ENCODE data around the gene TTYH2. TPM values are rescaled to one million over a fixed set of nuclear protein-coding genes. Genes with fewer than 3 reads are reported as not detected.

Gene TTYH2
- 5.7 and 6.8 TPM in 2 replicates for total RNA-seq

GRCh38 chr17:74212913-74213791, at the start of gene TTYH2:
TSS of gene TTYH2 (plus strand) at chr17:74213571. CDS start at chr17:74213588, 17 bp downstream.
- peaks cover 4% of the 10 kb centered on the region for H3K27me3 Mint-ChIP-seq (ENCODE audit: insufficient read depth)
- intact Hi-C loops (cut with micrococcal nuclease): loop anchor here (1.0 to 5.0 kb wide), 5 partner anchors 10 to 981 kb away; partner anchors contain the start of genes CD300LB and RPL38
- H3K4me3 Mint-ChIP-seq: peak within 1 kb of the TSS; percentile 88
- H3K27ac Mint-ChIP-seq: peak within 1 kb of the TSS; percentile 66
- H3K9me3 Mint-ChIP-seq: no peaks in the 10 kb centered on the region
- peak; percentile 66 for DNase-seq (ENCODE audit: low spot score)
- H3K4me1 Mint-ChIP-seq (ENCODE audit: low read depth): peaks cover 53% of the 10 kb centered on the region
- H3K36me3 Mint-ChIP-seq (ENCODE audit: low read depth): peaks cover 34% of the 10 kb centered on the region

- no peak overlapping the region for H3K27ac Mint-ChIP-seq
- H3K36me3 Mint-ChIP-seq (ENCODE audit: low read depth): no peaks in the 10 kb centered on the region
- H3K9me3 Mint-ChIP-seq: no peaks in the 10 kb centered on the region
- no peaks in the 10 kb centered on the region for H3K4me1 Mint-ChIP-seq (ENCODE audit: low read depth)
- intact Hi-C loops (cut with micrococcal nuclease): no loop called here
- no peak for DNase-seq (ENCODE audit: low spot score)
- no peak overlapping the region for H3K4me3 Mint-ChIP-seq
- H3K27me3 Mint-ChIP-seq (ENCODE audit: insufficient read depth): peaks cover 4% of the 10 kb centered on the region
Measured at GRCh38 chr17:74163836-74164235, 49.5 kb upstream of the TTYH2 start.

GRCh38 chr17:74164446-74165045, 48.8 kb upstream of the TTYH2 start:
- H3K27ac Mint-ChIP-seq: no peak overlapping the region
- no peaks in the 10 kb centered on the region for H3K4me1 Mint-ChIP-seq (ENCODE audit: low read depth)
- no peak for DNase-seq (ENCODE audit: low spot score)
- no peaks in the 10 kb centered on the region for H3K9me3 Mint-ChIP-seq
- intact Hi-C loops (cut with micrococcal nuclease): no loop called here
- no peaks in the 10 kb centered on the region for H3K36me3 Mint-ChIP-seq (ENCODE audit: low read depth)
- H3K27me3 Mint-ChIP-seq (ENCODE audit: insufficient read depth): peaks cover 6% of the 10 kb centered on the region
- no peak overlapping the region for H3K4me3 Mint-ChIP-seq

- no peaks in the 10 kb centered on the region for H3K36me3 Mint-ChIP-seq (ENCODE audit: low read depth)
- H3K27ac Mint-ChIP-seq: no peak overlapping the region
- intact Hi-C loops (cut with micrococcal nuclease): no loop called here
- no peak overlapping the region for H3K4me3 Mint-ChIP-seq
- no peaks in the 10 kb centered on the region for H3K4me1 Mint-ChIP-seq (ENCODE audit: low read depth)
- no peak for DNase-seq (ENCODE audit: low spot score)
- H3K27me3 Mint-ChIP-seq (ENCODE audit: insufficient read depth): peaks cover 6% of the 10 kb centered on the region
- H3K9me3 Mint-ChIP-seq: no peaks in the 10 kb centered on the region
Measured at GRCh38 chr17:74165797-74166365, 47.5 kb upstream of the TTYH2 start.

- no peak for DNase-seq (ENCODE audit: low spot score)
- H3K4me1 Mint-ChIP-seq (ENCODE audit: low read depth): no peaks in the 10 kb centered on the region
- no peak overlapping the region for H3K4me3 Mint-ChIP-seq
- no peak overlapping the region for H3K27ac Mint-ChIP-seq
- no peaks in the 10 kb centered on the region for H3K9me3 Mint-ChIP-seq
- intact Hi-C loops (cut with micrococcal nuclease): no loop called here
- H3K27me3 Mint-ChIP-seq (ENCODE audit: insufficient read depth): peaks cover 17% of the 10 kb centered on the region
- H3K36me3 Mint-ChIP-seq (ENCODE audit: low read depth): no peaks in the 10 kb centered on the region
Measured at GRCh38 chr17:74170924-74171323, 42.4 kb upstream of the TTYH2 start.

GRCh38 chr17:74172700-74173099, 40.7 kb upstream of the TTYH2 start:
- no peaks in the 10 kb centered on the region for H3K4me1 Mint-ChIP-seq (ENCODE audit: low read depth)
- intact Hi-C loops (cut with micrococcal nuclease): no loop called here
- H3K27me3 Mint-ChIP-seq (ENCODE audit: insufficient read depth): peaks cover 17% of the 10 kb centered on the region
- no peak overlapping the region for H3K27ac Mint-ChIP-seq
- no peaks in the 10 kb centered on the region for H3K36me3 Mint-ChIP-seq (ENCODE audit: low read depth)
- no peak overlapping the region for H3K4me3 Mint-ChIP-seq
- H3K9me3 Mint-ChIP-seq: no peaks in the 10 kb centered on the region
- no peak for DNase-seq (ENCODE audit: low spot score)

- no peak overlapping the region for H3K27ac Mint-ChIP-seq
- H3K4me1 Mint-ChIP-seq (ENCODE audit: low read depth): no peaks in the 10 kb centered on the region
- intact Hi-C loops (cut with micrococcal nuclease): loop anchor here (1.0 to 2.0 kb wide), 2 partner anchors 86 to 747 kb away; no protein-coding TSS in a partner anchor
- peaks cover 12% of the 10 kb centered on the region for H3K27me3 Mint-ChIP-seq (ENCODE audit: insufficient read depth)
- no peaks in the 10 kb centered on the region for H3K9me3 Mint-ChIP-seq
- no peak overlapping the region for H3K4me3 Mint-ChIP-seq
- DNase-seq (ENCODE audit: low spot score): no peak
- no peaks in the 10 kb centered on the region for H3K36me3 Mint-ChIP-seq (ENCODE audit: low read depth)
Measured at GRCh38 chr17:74176546-74177001, 36.8 kb upstream of the TTYH2 start.

- intact Hi-C loops (cut with micrococcal nuclease): loop anchor here (2.0 kb wide), 1 partner anchor 86 kb away; no protein-coding TSS in a partner anchor
- Mint-ChIP-seq H3K27me3 (ENCODE audit: insufficient read depth) (peaks cover 12% of the 10 kb centered on the region), H3K9me3 (no peaks in the 10 kb centered on the region), H3K27ac (no peak overlapping the region), H3K4me3 (no peak overlapping the region), H3K36me3 (ENCODE audit: low read depth) (no peaks in the 10 kb centered on the region), H3K4me1 (ENCODE audit: low read depth) (no peaks in the 10 kb centered on the region)
- no peak for DNase-seq (ENCODE audit: low spot score)
Measured at GRCh38 chr17:74177018-74177450, 36.3 kb upstream of the TTYH2 start.

GRCh38 chr17:74179576-74179975, 33.8 kb upstream of the TTYH2 start:
- Mint-ChIP-seq H3K4me3 (no peak overlapping the region), H3K27me3 (ENCODE audit: insufficient read depth) (peaks cover 6% of the 10 kb centered on the region), H3K27ac (no peak overlapping the region), H3K4me1 (ENCODE audit: low read depth) (no peaks in the 10 kb centered on the region), H3K36me3 (ENCODE audit: low read depth) (no peaks in the 10 kb centered on the region), H3K9me3 (no peaks in the 10 kb centered on the region)
- no peak for DNase-seq (ENCODE audit: low spot score)
- intact Hi-C loops (cut with micrococcal nuclease): no loop called here

GRCh38 chr17:74180336-74180735, 33.0 kb upstream of the TTYH2 start:
- Mint-ChIP-seq H3K4me3 (no peak overlapping the region), H3K36me3 (ENCODE audit: low read depth) (no peaks in the 10 kb centered on the region), H3K9me3 (no peaks in the 10 kb centered on the region), H3K4me1 (ENCODE audit: low read depth) (no peaks in the 10 kb centered on the region), H3K27ac (no peak overlapping the region), H3K27me3 (ENCODE audit: insufficient read depth) (peaks cover 4% of the 10 kb centered on the region)
- intact Hi-C loops (cut with micrococcal nuclease): no loop called here
- no peak for DNase-seq (ENCODE audit: low spot score)

- Mint-ChIP-seq H3K4me1 (ENCODE audit: low read depth) (no peaks in the 10 kb centered on the region), H3K27me3 (ENCODE audit: insufficient read depth) (peaks cover 1% of the 10 kb centered on the region), H3K36me3 (ENCODE audit: low read depth) (no peaks in the 10 kb centered on the region), H3K9me3 (no peaks in the 10 kb centered on the region), H3K4me3 (no peak overlapping the region), H3K27ac (no peak overlapping the region)
- intact Hi-C loops (cut with micrococcal nuclease): no loop called here
- DNase-seq (ENCODE audit: low spot score): no peak
Measured at GRCh38 chr17:74181341-74181740, 32.0 kb upstream of the TTYH2 start.

- Mint-ChIP-seq H3K36me3 (ENCODE audit: low read depth) (no peaks in the 10 kb centered on the region), H3K4me1 (ENCODE audit: low read depth) (no peaks in the 10 kb centered on the region), H3K4me3 (no peak overlapping the region), H3K27ac (no peak overlapping the region), H3K9me3 (no peaks in the 10 kb centered on the region), H3K27me3 (ENCODE audit: insufficient read depth) (no peaks in the 10 kb centered on the region)
- intact Hi-C loops (cut with micrococcal nuclease): no loop called here
- DNase-seq (ENCODE audit: low spot score): no peak
Measured at GRCh38 chr17:74182041-74182723, 31.2 kb upstream of the TTYH2 start.
